ENCODE results near the gene MYO5B. TPM values are rescaled to one million over a fixed set of nuclear protein-coding genes. Genes with fewer than 3 reads are reported as not detected.

MYO5B gene
- total RNA-seq, 1 experiment from 2014 or later, result 32.1 TPM

DNA sequence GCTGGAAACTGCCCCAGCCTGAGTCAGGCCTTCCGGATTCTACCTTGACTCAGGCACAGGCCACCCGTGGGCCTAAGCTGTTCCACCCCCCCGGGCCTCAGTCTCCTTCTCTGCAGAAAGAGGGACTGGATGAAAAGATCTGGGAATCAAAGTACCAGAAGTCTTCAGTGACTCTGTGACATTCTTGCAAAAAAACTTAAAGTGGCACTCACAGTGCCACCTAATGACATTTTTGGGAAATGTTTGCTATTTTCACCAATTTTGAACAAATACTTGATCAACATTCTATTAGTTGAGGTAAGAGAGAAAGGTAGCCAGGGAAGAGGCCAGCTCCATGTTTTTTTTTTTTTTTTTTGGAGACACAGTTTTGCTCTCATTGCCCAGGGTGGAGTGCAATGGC lies 333.3 kb downstream of the MYO5B start:
- CTCF ChIA-PET, result interaction anchor here (1.0 to 4.9 kb wide), 4 partner anchors 38 to 415 kb away, joined by 3 to 106 read pairs (median 4); partner anchors contain the start of gene MYO5B
- Histone ChIP-seq H3K27ac (ENCODE audit: low read depth, low read length) (no peak overlapping the region), H3K9ac (ENCODE audit: low read length) (no peak overlapping the region), H3K9me3 (ENCODE audit: control insufficient read depth in 1 of 2, insufficient read depth in 1 of 2, low read depth in 1 of 2, low read length in 2 of 2) (no peaks in the 10 kb centered on the region), H4K20me1 (ENCODE audit: insufficient read depth) (no peaks in the 10 kb centered on the region), H3K9me2 (ENCODE audit: insufficient read depth) (no peaks in the 10 kb centered on the region), H3K4me1 (ENCODE audit: control insufficient read depth in 1 of 2, insufficient read depth in 2 of 2, low read length in 2 of 2) (peaks cover 11 to 20% of the 10 kb centered on the region in 2 experiments; a peak in 3 of 4 replicates), H3K27me3 (ENCODE audit: insufficient read depth, low read length) (no peaks in the 10 kb centered on the region), H3K4me2 (ENCODE audit: low read length) (no peak overlapping the region), H2AFZ (ENCODE audit: low read depth, low read length, poor library complexity, severe bottlenecking) (no peak overlapping the region), H3K36me3 (ENCODE audit: control insufficient read depth in 1 of 2, insufficient read depth in 2 of 2, low read length in 2 of 2) (no peaks in the 10 kb centered on the region), H3K79me2 (ENCODE audit: insufficient read depth, low read length) (no peaks in the 10 kb centered on the region), H3K4me3 (replicated peaks in 1 of 2; ENCODE audit: low read depth in 1 of 2, low read length in 2 of 2) (no peak overlapping the region)
- POLR2A ChIA-PET, result interaction anchor here (0.6 to 0.7 kb wide), 2 partner anchors 9 to 778 kb away, joined by 3 to 4 read pairs; no protein-coding TSS in a partner anchor
- RAD21 ChIA-PET (ENCODE audit: low non-redundant PET in 1 of 2, low total read pairs in 2 of 2, uncharacterized antibody in 2 of 2, unreplicated experiment in 2 of 2), result interaction anchor here in 1 of 2 experiments (1.1 kb wide), 1 partner anchor 397 kb away, joined by 3 read pairs; no protein-coding TSS in a partner anchor
- TF ChIP-seq, protein P1, sequence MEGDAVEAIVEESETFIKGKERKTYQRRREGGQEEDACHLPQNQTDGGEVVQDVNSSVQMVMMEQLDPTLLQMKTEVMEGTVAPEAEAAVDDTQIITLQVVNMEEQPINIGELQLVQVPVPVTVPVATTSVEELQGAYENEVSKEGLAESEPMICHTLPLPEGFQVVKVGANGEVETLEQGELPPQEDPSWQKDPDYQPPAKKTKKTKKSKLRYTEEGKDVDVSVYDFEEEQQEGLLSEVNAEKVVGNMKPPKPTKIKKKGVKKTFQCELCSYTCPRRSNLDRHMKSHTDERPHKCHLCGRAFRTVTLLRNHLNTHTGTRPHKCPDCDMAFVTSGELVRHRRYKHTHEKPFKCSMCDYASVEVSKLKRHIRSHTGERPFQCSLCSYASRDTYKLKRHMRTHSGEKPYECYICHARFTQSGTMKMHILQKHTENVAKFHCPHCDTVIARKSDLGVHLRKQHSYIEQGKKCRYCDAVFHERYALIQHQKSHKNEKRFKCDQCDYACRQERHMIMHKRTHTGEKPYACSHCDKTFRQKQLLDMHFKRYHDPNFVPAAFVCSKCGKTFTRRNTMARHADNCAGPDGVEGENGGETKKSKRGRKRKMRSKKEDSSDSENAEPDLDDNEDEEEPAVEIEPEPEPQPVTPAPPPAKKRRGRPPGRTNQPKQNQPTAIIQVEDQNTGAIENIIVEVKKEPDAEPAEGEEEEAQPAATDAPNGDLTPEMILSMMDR (IDR thresholded peaks at IDR 0.05 in 2 of 3, conservative IDR thresholded peaks at IDR 0.05 in 1 of 3; ENCODE audit: borderline replicate concordance in 1 of 3, insufficient read depth in 1 of 3, low read depth in 2 of 3, low read length in 2 of 3), result peak; percentile 37 to 54 (median 39); a peak in 5 of 6 replicates
- TF ChIP-seq EGR1 (IDR thresholded peaks at IDR 0.05; ENCODE audit: low read depth), result no peak
- TF ChIP-seq RAD21 (IDR thresholded peaks at IDR 0.05; ENCODE audit: low read depth), result peak; percentile 52
- no peak for DNase-seq (ENCODE audit: low read depth, low spot score)
- intact Hi-C loops (cut with micrococcal nuclease), result no loop called here
- BruUV-seq (replicated peaks), result no TSS peak
- ATAC-seq, result no peak

DNA sequence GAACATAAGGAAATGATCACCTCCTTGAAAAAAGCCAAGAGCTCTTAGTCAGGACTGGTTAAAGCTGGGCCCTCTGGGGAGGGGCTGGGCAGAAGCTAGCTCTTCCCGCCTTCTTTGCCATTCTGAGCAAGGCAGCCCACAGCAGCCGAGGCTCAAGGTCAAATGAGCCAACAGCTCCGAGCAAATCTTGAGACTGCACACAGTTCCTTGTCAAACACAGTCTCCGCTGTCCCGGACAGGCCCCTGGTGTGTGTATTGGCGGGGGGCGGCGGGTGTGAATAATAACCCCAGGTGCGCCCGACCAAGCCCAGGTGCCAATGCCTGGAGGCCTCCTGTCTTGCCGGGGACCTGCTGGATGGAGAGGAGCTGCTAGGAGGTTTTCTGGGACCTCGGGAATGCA lies 335.2 kb downstream of the MYO5B start:
- no peak overlapping the region for H3K27ac ChIP-seq (ENCODE audit: low read depth, low read length)
- no peaks in the 10 kb centered on the region for H3K79me2 ChIP-seq (ENCODE audit: insufficient read depth, low read length)
- no peaks in the 10 kb centered on the region for H3K27me3 ChIP-seq (ENCODE audit: insufficient read depth, low read length)
- TF ChIP-seq, protein P2, sequence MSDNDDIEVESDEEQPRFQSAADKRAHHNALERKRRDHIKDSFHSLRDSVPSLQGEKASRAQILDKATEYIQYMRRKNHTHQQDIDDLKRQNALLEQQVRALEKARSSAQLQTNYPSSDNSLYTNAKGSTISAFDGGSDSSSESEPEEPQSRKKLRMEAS (IDR thresholded peaks at IDR 0.05), result no peak
- TF ChIP-seq YY1 (IDR thresholded peaks at IDR 0.05; ENCODE audit: extremely low read depth, insufficient replicate concordance, low read depth, low read length) (no peak), CEBPB (IDR thresholded peaks at IDR 0.05; ENCODE audit: low read depth) (no peak), JUND (IDR thresholded peaks at IDR 0.05) (no peak), RAD21 (IDR thresholded peaks at IDR 0.05; ENCODE audit: low read depth) (no peak), ATF3 (IDR thresholded peaks at IDR 0.05) (no peak)
- TF ChIP-seq, protein P1 (IDR thresholded peaks at IDR 0.05 in 2 of 3, conservative IDR thresholded peaks at IDR 0.05 in 1 of 3; ENCODE audit: borderline replicate concordance in 1 of 3, insufficient read depth in 1 of 3, low read depth in 2 of 3, low read length in 2 of 3), result no peak
- CTCF ChIA-PET, result interaction anchor here (0.6 to 4.9 kb wide), 8 partner anchors 9 to 350 kb away, joined by 3 to 106 read pairs (median 16); no protein-coding TSS in a partner anchor
- ATAC-seq (no peak), DNase-seq (ENCODE audit: low read depth, low spot score) (no peak)
- no TSS peak for BruUV-seq (replicated peaks)
- H3K36me3 ChIP-seq (ENCODE audit: control insufficient read depth in 1 of 2, insufficient read depth in 2 of 2, low read length in 2 of 2), result no peaks in the 10 kb centered on the region
- no peaks in the 10 kb centered on the region for H4K20me1 ChIP-seq (ENCODE audit: insufficient read depth)
- no peak overlapping the region for H3K4me2 ChIP-seq (ENCODE audit: low read length)
- peaks cover 11 to 25% of the 10 kb centered on the region in 2 experiments; a peak in 3 of 4 replicates for H3K4me1 ChIP-seq (ENCODE audit: control insufficient read depth in 1 of 2, insufficient read depth in 2 of 2, low read length in 2 of 2)
- no peak overlapping the region for H3K9ac ChIP-seq (ENCODE audit: low read length)
- RAD21 ChIA-PET (ENCODE audit: low non-redundant PET in 1 of 2, low total read pairs in 2 of 2, uncharacterized antibody in 2 of 2, unreplicated experiment in 2 of 2), result no interaction called here
- intact Hi-C loops (cut with micrococcal nuclease), result loop anchor here (10.0 kb wide), 1 partner anchor 205 kb away; no protein-coding TSS in a partner anchor
- H3K9me3 ChIP-seq (ENCODE audit: control insufficient read depth in 1 of 2, insufficient read depth in 1 of 2, low read depth in 1 of 2, low read length in 2 of 2), result no peaks in the 10 kb centered on the region
- no peak overlapping the region for H2AFZ ChIP-seq (ENCODE audit: low read depth, low read length, poor library complexity, severe bottlenecking)
- POLR2A ChIA-PET, result no interaction called here
- H3K4me3 ChIP-seq (replicated peaks in 1 of 2; ENCODE audit: low read depth in 1 of 2, low read length in 2 of 2), result no peak overlapping the region
- H3K9me2 ChIP-seq (ENCODE audit: insufficient read depth), result no peaks in the 10 kb centered on the region
